SK-N-SH treated with all-trans-retinoic acid at 6 μM for 48 hours (cell line): ENCODE measurements around the gene PSD.

Experiments used
- ARNTL ChIP-seq: fragments of 450-650 bp; formaldehyde crosslinking; IDR thresholded peaks from 2 replicates; pipeline ENCODE4 v1.5.0; 2020; ENCODE audit warnings: low read depth, mild to moderate bottlenecking, moderate library complexity, borderline replicate concordance
- CREB5 ChIP-seq: fragments of 250-450 bp; sonication (Bioruptor Pico); IDR thresholded peaks from 2 replicates; pipeline ENCODE4 v1.5.1; 2020; ENCODE audit warnings: low read depth, mild to moderate bottlenecking, moderate library complexity
- CSRNP3 ChIP-seq: fragments of 250-450 bp; sonication (Bioruptor Pico); IDR thresholded peaks from 2 replicates; pipeline ENCODE4 v1.5.1; 2021; ENCODE audit warnings: mild to moderate bottlenecking, moderate library complexity
- ISL1 ChIP-seq: fragments of 250-450 bp; sonication (Bioruptor Pico); IDR thresholded peaks from 2 replicates; pipeline ENCODE4 v2.1.2; 2022; ENCODE audit warnings: mild to moderate bottlenecking, moderate library complexity
- POU6F1 ChIP-seq: fragments of 250-450 bp; sonication (Bioruptor Pico); IDR thresholded peaks from 2 replicates; pipeline ENCODE4 v1.8.0; 2021; ENCODE audit warnings: low read depth, mild to moderate bottlenecking, moderate library complexity, borderline replicate concordance
- TOX ChIP-seq: fragments of 250-450 bp; sonication (Bioruptor Pico); IDR thresholded peaks from 2 replicates; pipeline ENCODE4 v1.8.0; 2021; ENCODE audit warnings: mild to moderate bottlenecking, moderate library complexity, borderline replicate concordance
- ZFP3 ChIP-seq: fragments of 250-450 bp; sonication (Bioruptor Pico); IDR thresholded peaks from 2 replicates; pipeline ENCODE4 v1.5.0; 2020; ENCODE audit warnings: mild to moderate bottlenecking, moderate library complexity
- ZNF70 ChIP-seq: fragments of 450-650 bp; formaldehyde crosslinking; IDR thresholded peaks from 2 replicates; pipeline ENCODE4 v1.5.0; 2020; ENCODE audit warnings: mild to moderate bottlenecking, moderate library complexity

GRCh38 chr10:102406815-102407214 lies 11.8 kb downstream of the PSD start:
- no peak for TF ChIP-seq CREB5 (CRISPR knock-in tag)
- no peak for TF ChIP-seq POU6F1 (CRISPR knock-in tag)
- TF ChIP-seq CSRNP3 (CRISPR knock-in tag) = no peak
- TF ChIP-seq ZNF70 = no peak
- TF ChIP-seq ARNTL = no peak
- no peak for TF ChIP-seq ZFP3 (CRISPR knock-in tag)
- no peak for TF ChIP-seq TOX (CRISPR knock-in tag)
- no peak for TF ChIP-seq ISL1 (CRISPR knock-in tag)
